Fibroblast of skin of left biceps (primary cell): ENCODE measurements around the gene C16orf92.
"Not testable (repeated sequence)": the region's sequence is repeated elsewhere in the genome, so short reads cannot be mapped to it uniquely, and the experiment has no call there.

Experiments
- DNase-seq, 2 experiments: peaks; one replicate each; pipeline ENCODE4 v3.0.0-alpha.2; 2013; ENCODE audit warnings: low read depth in 2 of 2

Gene C16orf92

GRCh38 chr16:30005341-30006094 is 17.5 kb upstream of the C16orf92 start:
- DNase-seq, result peak in 1 of 2 experiments; percentile 5

GRCh38 chr16:30006095-30006473 is 16.9 kb upstream of the C16orf92 start:
- DNase-seq, result no peak

GRCh38 chr16:30006659-30007377 is 16.2 kb upstream of the C16orf92 start:
- DNase-seq, result no peak

- DNase-seq, result no peak
These were observed 15.6 kb upstream of the C16orf92 start for GRCh38 chr16:30007378-30007895.

GRCh38 chr16:30009085-30009862 is 13.7 kb upstream of the C16orf92 start:
- DNase-seq, result no peak

- no peak for DNase-seq
These were observed 12.8 kb upstream of the C16orf92 start for GRCh38 chr16:30009990-30010843.

- DNase-seq, result no peak
These were observed 11.9 kb upstream of the C16orf92 start, which contains the start of gene DOC2A for GRCh38 chr16:30010844-30011713. DOC2A (minus strand) TSS chr16:30011027; CDS start chr16:30010222, 805 bp downstream.

- DNase-seq, result no peak
These were observed 11.1 kb upstream of the C16orf92 start for GRCh38 chr16:30011714-30012504.

- DNase-seq, result not testable (repeated sequence)
These were observed 10.4 kb upstream of the C16orf92 start for GRCh38 chr16:30012598-30012997.

- DNase-seq, result not testable (repeated sequence)
These were observed 7.5 kb upstream of the C16orf92 start for GRCh38 chr16:30015450-30015849.

- no peak for DNase-seq
These were observed 6.3 kb upstream of the C16orf92 start for GRCh38 chr16:30016555-30017276.

- no peak for DNase-seq
These were observed 5.7 kb upstream of the C16orf92 start for GRCh38 chr16:30017277-30017656.

GRCh38 chr16:30017937-30018336 is 5.1 kb upstream of the C16orf92 start:
- DNase-seq, result not testable (repeated sequence)

GRCh38 chr16:30018731-30019158 is 4.3 kb upstream of the C16orf92 start:
- no peak for DNase-seq

GRCh38 chr16:30023586-30023985 is 588 bp downstream of the C16orf92 start:
- no peak for DNase-seq

GRCh38 chr16:30024451-30024850 is 1.5 kb downstream of the C16orf92 start:
- DNase-seq, result no peak

- no peak for DNase-seq
These were observed 2.2 kb downstream of the C16orf92 start for GRCh38 chr16:30025156-30025555.

GRCh38 chr16:30025574-30025973 is 2.6 kb downstream of the C16orf92 start:
- DNase-seq, result no peak

GRCh38 chr16:30026449-30026848 is 3.5 kb downstream of the C16orf92 start:
- no peak for DNase-seq
